ENCODE data around the gene P4HA2. TPM values are rescaled to one million over a fixed set of nuclear protein-coding genes. Genes with fewer than 3 reads are reported as not detected.

The P4HA2 gene
- total and polyA plus RNA-seq, 2 of the 8 experiments (the other 6 are each of a cell fraction or from before 2014, with no cell fraction given), result 7.4 to 9.3 TPM

- Histone ChIP-seq H4K5ac (ENCODE audit: insufficient read length, low read depth, low read length) (no peak overlapping the region), H2BK120ac (replicated peaks; ENCODE audit: low read depth, low read length) (no peak overlapping the region), H3K18ac (ENCODE audit: extremely low read depth, low read length) (no peak overlapping the region), H2BK20ac (ENCODE audit: low read length) (no peak overlapping the region), H4K8ac (ENCODE audit: extremely low read depth, insufficient read depth, low read length) (no peak overlapping the region), H3K23me2 (ENCODE audit: low read depth, low read length) (no peaks in the 10 kb centered on the region), H3K9ac (replicated peaks in 1 of 4; ENCODE audit: extremely low read depth in 1 of 4, low read depth in 3 of 4, low read length in 3 of 4) (no peak overlapping the region), H2AFZ (ENCODE audit: low read length) (no peak overlapping the region), H4K20me1 (replicated peaks in 1 of 2; ENCODE audit: control insufficient read depth in 1 of 2, insufficient read depth in 2 of 2, low read length in 2 of 2) (no peaks in the 10 kb centered on the region), H3K56ac (replicated peaks; ENCODE audit: insufficient read length, low read depth, low read length) (no peak overlapping the region), H2BK5ac (ENCODE audit: low read depth, low read length) (no peak overlapping the region), H3K23ac (ENCODE audit: insufficient read length) (no peak overlapping the region), H3K4ac (replicated peaks; ENCODE audit: insufficient read length, low read depth, low read length) (no peak overlapping the region), H2BK12ac (ENCODE audit: low read depth, low read length) (no peak overlapping the region), H2BK15ac (ENCODE audit: low read length) (no peak overlapping the region), H2AK5ac (ENCODE audit: low read depth, low read length) (no peak overlapping the region), H3K4me1 (replicated peaks in 1 of 4; ENCODE audit: control insufficient read depth in 3 of 4, insufficient read depth in 4 of 4, low read length in 3 of 4) (peaks cover 0 to 6% (median under 1%) of the 10 kb centered on the region in 4 experiments; a peak in 3 of 7 replicates), H3K4me2 (ENCODE audit: insufficient read depth in 1 of 2, low read depth in 2 of 2, low read length in 2 of 2) (no peak overlapping the region), H4K91ac (replicated peaks; ENCODE audit: insufficient read length, low read length) (no peak overlapping the region), H3K27ac (ENCODE audit: low read depth, low read length) (no peak overlapping the region), H3K14ac (ENCODE audit: insufficient read length) (no peak overlapping the region), H3K27me3 (replicated peaks in 1 of 4; ENCODE audit: control insufficient read depth in 3 of 4, extremely low read depth in 1 of 4, insufficient read depth in 3 of 4, low read length in 3 of 4) (no peaks in the 10 kb centered on the region), H3K9me3 (ENCODE audit: insufficient read depth in 2 of 2, low read depth in 1 of 2, low read length in 1 of 2) (no peaks in the 10 kb centered on the region), H3K79me2 (ENCODE audit: control insufficient read depth in 1 of 2, insufficient read depth in 2 of 2, low read length in 2 of 2) (no peaks in the 10 kb centered on the region), H3K79me1 (ENCODE audit: low read depth, low read length) (no peaks in the 10 kb centered on the region), H3K36me3 (ENCODE audit: control insufficient read depth in 2 of 4, insufficient read depth in 4 of 4, low read length in 3 of 4) (no peaks in the 10 kb centered on the region; a peak in 1 of 8 replicates), H3K4me3 (ENCODE audit: extremely low read depth in 1 of 4, insufficient read depth in 2 of 4, low read depth in 3 of 4, low read length in 4 of 4) (no peak overlapping the region)
- ChIA-PET CTCF (ENCODE audit: partially characterized antibody) (interaction anchor here (2.2 to 4.1 kb wide), 2 partner anchors 32 to 80 kb away, joined by 8 to 16 read pairs; no protein-coding TSS in a partner anchor), POLR2A (ENCODE audit: partially characterized antibody) (no interaction called here)
- TF ChIP-seq CREB1 (IDR thresholded peaks at IDR 0.05) (no peak), GTF2F1 (IDR thresholded peaks at IDR 0.05; ENCODE audit: borderline replicate concordance, low read depth, low read length) (no peak), RAD21 (IDR thresholded peaks at IDR 0.05 in 1 of 2, conservative IDR thresholded peaks at IDR 0.05 in 1 of 2; ENCODE audit: low read depth in 2 of 2, low read length in 2 of 2) (no peak), SP4 (IDR thresholded peaks at IDR 0.05; ENCODE audit: low read length) (no peak), SIX5 (IDR thresholded peaks at IDR 0.05; ENCODE audit: low read depth, low read length) (no peak), CHD1 (IDR thresholded peaks at IDR 0.05; ENCODE audit: low read depth, low read length) (no peak), BRCA1 (IDR thresholded peaks at IDR 0.05; ENCODE audit: low read depth, low read length) (no peak), BCL11A (IDR thresholded peaks at IDR 0.05; ENCODE audit: low read depth in 2 of 2, low read length in 2 of 2) (no peak), JUN (IDR thresholded peaks at IDR 0.05; ENCODE audit: low read depth, low read length) (no peak), MAFK (IDR thresholded peaks at IDR 0.05; ENCODE audit: low read depth, low read length) (no peak), YY1 (IDR thresholded peaks at IDR 0.05; ENCODE audit: low read depth, low read length) (no peak), SRF (IDR thresholded peaks at IDR 0.05; ENCODE audit: low read depth, low read length) (no peak), SUZ12 (IDR thresholded peaks at IDR 0.05; ENCODE audit: low read length) (no peak), SIRT6 (IDR thresholded peaks at IDR 0.05; ENCODE audit: low read length) (no peak), BACH1 (IDR thresholded peaks at IDR 0.05; ENCODE audit: low read length) (no peak), TEAD4 (IDR thresholded peaks at IDR 0.05; ENCODE audit: low read depth, low read length) (no peak), TBP (IDR thresholded peaks at IDR 0.05; ENCODE audit: low read depth, low read length) (no peak)
- FAIRE-seq (no peak), DNase-seq (ENCODE audit: low read depth in 1 of 2, low spot score in 2 of 2) (no peak)
- WGBS, 2 experiments (ENCODE audit: extremely low coverage in 1 of 2, insufficient coverage in 1 of 2, insufficient read length in 1 of 2, insufficient replicate concordance in 2 of 2, low coverage in 1 of 2, low lambda C conversion rate in 2 of 2, missing lambda C conversion rate in 1 of 2), result 83% methylated on average over 1 of the region's 1 CpG; no CpG with 5 or more reads in 1 of the 2 experiments
These were observed 42.6 kb upstream of the P4HA2 start for GRCh38 chr5:132270335-132270665.

Measured in H1 (cell line).